Suprapubic skin (tissue), 3 donors: ENCODE measurements around the gene RELL1.

Source experiments
- EP300 ChIP-seq: sonication (generic); formaldehyde crosslinking; IDR thresholded peaks from one replicate; pipeline ENCODE4 v1.6.1; 2017; ENCODE audit warnings: antibody characterized with exemption
- TF ChIP-seq, protein P1 (sequence below), 2 donors: fragments of 200-600 bp in 1 of 2; fragments of 450-650 bp in 1 of 2; sonication (generic) in 1 of 2; IDR thresholded peaks; one replicate each; pipeline ENCODE4 v1.5.1; 2016 to 2019; ENCODE audit warnings: antibody characterized with exemption in 2 of 2, mild to moderate bottlenecking in 1 of 2, moderate library complexity in 1 of 2

- TF ChIP-seq, protein P1, sequence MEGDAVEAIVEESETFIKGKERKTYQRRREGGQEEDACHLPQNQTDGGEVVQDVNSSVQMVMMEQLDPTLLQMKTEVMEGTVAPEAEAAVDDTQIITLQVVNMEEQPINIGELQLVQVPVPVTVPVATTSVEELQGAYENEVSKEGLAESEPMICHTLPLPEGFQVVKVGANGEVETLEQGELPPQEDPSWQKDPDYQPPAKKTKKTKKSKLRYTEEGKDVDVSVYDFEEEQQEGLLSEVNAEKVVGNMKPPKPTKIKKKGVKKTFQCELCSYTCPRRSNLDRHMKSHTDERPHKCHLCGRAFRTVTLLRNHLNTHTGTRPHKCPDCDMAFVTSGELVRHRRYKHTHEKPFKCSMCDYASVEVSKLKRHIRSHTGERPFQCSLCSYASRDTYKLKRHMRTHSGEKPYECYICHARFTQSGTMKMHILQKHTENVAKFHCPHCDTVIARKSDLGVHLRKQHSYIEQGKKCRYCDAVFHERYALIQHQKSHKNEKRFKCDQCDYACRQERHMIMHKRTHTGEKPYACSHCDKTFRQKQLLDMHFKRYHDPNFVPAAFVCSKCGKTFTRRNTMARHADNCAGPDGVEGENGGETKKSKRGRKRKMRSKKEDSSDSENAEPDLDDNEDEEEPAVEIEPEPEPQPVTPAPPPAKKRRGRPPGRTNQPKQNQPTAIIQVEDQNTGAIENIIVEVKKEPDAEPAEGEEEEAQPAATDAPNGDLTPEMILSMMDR (IDR thresholded peaks at IDR 0.05) = no peak
- no peak for TF ChIP-seq EP300
These were observed 117.7 kb downstream of the RELL1 start for GRCh38 chr4:37568489-37568888.
